Smooth muscle cell (in vitro differentiated cells): ENCODE results near the gene NXNL1. TPM values are rescaled to one million over a fixed set of nuclear protein-coding genes. Genes with fewer than 3 reads are reported as not detected.
"Not testable (repeated sequence)": the region's sequence is repeated elsewhere in the genome, so short reads cannot be mapped to it uniquely, and the experiment has no call there.

Source experiments
- DNase-seq: peaks from one replicate; lab custom pipeline; 2025; ENCODE audit not compliant: unreplicated experiment; lab: John Stamatoyannopoulos, UW
- H2AFZ ChIP-seq: fragments of 200-600 bp; sonication (generic); 2 replicates; pipeline ENCODE4 v1.6.0; 2016; ENCODE audit warnings: antibody characterized with exemption, low read depth, mild to moderate bottlenecking
- H3F3A ChIP-seq: fragments of 200-600 bp; sonication (generic); 2 replicates; pipeline ENCODE4 v1.6.0; 2017; ENCODE audit warnings: antibody characterized with exemption, low read depth
- H3K27ac ChIP-seq: fragments of 200-600 bp; sonication (generic); 2 replicates; pipeline ENCODE4 v1.5.1; 2016; ENCODE audit warnings: low read depth, mild to moderate bottlenecking
- H3K27me3 ChIP-seq: fragments of 200-600 bp; sonication (generic); 2 replicates; pipeline ENCODE4 v1.6.1; 2016; ENCODE audit warnings: low read depth, mild to moderate bottlenecking
- H3K36me3 ChIP-seq: fragments of 200-600 bp; sonication (generic); 2 replicates; pipeline ENCODE4 v1.5.1; 2016; ENCODE audit warnings: low read depth
- H3K4me1 ChIP-seq: fragments of 200-600 bp; sonication (generic); 2 replicates; pipeline ENCODE4 v1.5.1; 2016; ENCODE audit warnings: low read depth
- H3K4me2 ChIP-seq: fragments of 200-600 bp; sonication (generic); 2 replicates; pipeline ENCODE4 v1.6.0; 2016; ENCODE audit warnings: mild to moderate bottlenecking
- H3K4me3 ChIP-seq: fragments of 200-600 bp; sonication (generic); 2 replicates; pipeline ENCODE4 v1.5.1; 2016; ENCODE audit warnings: mild to moderate bottlenecking
- H3K79me2 ChIP-seq: fragments of 200-600 bp; sonication (generic); 2 replicates; pipeline ENCODE4 v1.6.0; 2016; ENCODE audit warnings: low read depth, mild to moderate bottlenecking
- H3K9ac ChIP-seq: fragments of 200-600 bp; sonication (generic); 2 replicates; pipeline ENCODE4 v1.6.0; 2016; ENCODE audit warnings: low read depth
- H3K9me3 ChIP-seq: fragments of 200-600 bp; sonication (generic); replicated peaks from 2 replicates; pipeline ENCODE4 v1.5.1; 2016; ENCODE audit warnings: low read depth
- H4K20me1 ChIP-seq: fragments of 200-600 bp; sonication (generic); 2 replicates; pipeline ENCODE4 v1.6.0; 2016; ENCODE audit warnings: low read depth
- CTCF ChIP-seq: fragments of 200-600 bp; sonication (generic); IDR thresholded peaks from 2 replicates; pipeline ENCODE4 v1.5.1; 2017; ENCODE audit warnings: borderline replicate concordance, mild to moderate bottlenecking, antibody characterized with exemption; ENCODE audit not compliant: insufficient read depth, poor library complexity, severe bottlenecking
- WGBS: methylation state at CpG from one replicate; pipeline ENCODE4 v1.1.7; 2016; ENCODE audit warnings: low lambda C conversion rate; 5-methylcytosine and 5-hydroxymethylcytosine counted together
- polyA plus RNA-seq: library from polyadenylated mRNA; unstranded; fragments of >200 nt; fragmentation: Nextera tagmentation; extraction: Ambion mirVana; gene quantifications from 2 replicates; pipeline ENCODE4 v1.2.1, GENCODE V29; 2016
- total RNA-seq: library from RNA; depleted of rRNA; stranded (reverse); fragments of >200 nt; gene quantifications from 2 replicates; pipeline ENCODE4 v1.2.3, GENCODE V29; 2014

The NXNL1 gene
- 0.45 TPM in 1 of 2 replicates, not detected in the other for total RNA-seq
- not detected in 2 replicates for polyA plus RNA-seq

GRCh38 chr19:17460372-17461230, at the start of gene NXNL1:
Gene NXNL1 (minus strand): TSS chr19:17460926. CDS start chr19:17460869, 57 bp downstream.
- TF ChIP-seq CTCF = no peak
- Histone ChIP-seq H3K4me3 (no peak within 1 kb of the TSS), H3F3A (no peaks in the 10 kb centered on the region), H3K27me3 (peaks cover 24% of the 10 kb centered on the region), H3K4me2 (no peak within 1 kb of the TSS), H3K4me1 (no peaks in the 10 kb centered on the region), H3K27ac (no peak within 1 kb of the TSS), H4K20me1 (no peaks in the 10 kb centered on the region), H3K9me3 (no peaks in the 10 kb centered on the region), H3K36me3 (no peaks in the 10 kb centered on the region), H3K9ac (no peak within 1 kb of the TSS), H2AFZ (no peak within 1 kb of the TSS), H3K79me2 (no peaks in the 10 kb centered on the region)
- WGBS = 86% methylated on average over 26 of the region's 26 CpGs
- DNase-seq = no peak

GRCh38 chr19:17508558-17508933, 47.8 kb upstream of the NXNL1 start:
- Histone ChIP-seq H3K79me2 (peaks cover 58% of the 10 kb centered on the region), H3K9ac (peak overlapping the region; percentile 83)
- 98% methylated on average over 3 of the region's 3 CpGs for WGBS

GRCh38 chr19:17506745-17507144, 46.0 kb upstream of the NXNL1 start:
- no peak overlapping the region for H3K4me3 ChIP-seq
- no peak overlapping the region for H3K27ac ChIP-seq
- no peaks in the 10 kb centered on the region for H3K27me3 ChIP-seq
- no peak overlapping the region for H3K4me2 ChIP-seq
- no peak for DNase-seq
- no peaks in the 10 kb centered on the region for H3K36me3 ChIP-seq
- H3F3A ChIP-seq = peaks cover 11% of the 10 kb centered on the region
- peaks cover 11% of the 10 kb centered on the region for H3K4me1 ChIP-seq
- no peak for TF ChIP-seq CTCF
- H3K9ac ChIP-seq = no peak overlapping the region
- peaks cover 63% of the 10 kb centered on the region for H3K79me2 ChIP-seq
- no peaks in the 10 kb centered on the region for H3K9me3 ChIP-seq
- peaks cover 15% of the 10 kb centered on the region for H4K20me1 ChIP-seq
- WGBS = 94% methylated on average over 9 of the region's 9 CpGs
- H2AFZ ChIP-seq = no peak overlapping the region

More at GRCh38 chr19:17508558-17508933, 47.8 kb upstream of the NXNL1 start:
- not testable (repeated sequence) for DNase-seq, H3K9me3 ChIP-seq, H3K4me3 ChIP-seq, H3K36me3 ChIP-seq, H3K27me3 ChIP-seq, H2AFZ ChIP-seq
- Histone ChIP-seq H3K4me1 (peaks cover 15% of the 10 kb centered on the region), H3F3A (peaks cover 11% of the 10 kb centered on the region), H3K27ac (peak overlapping the region; percentile 95), H4K20me1 (peaks cover 19% of the 10 kb centered on the region), H3K4me2 (peak overlapping the region; percentile 60)

GRCh38 chr19:17505223-17505622, 44.5 kb upstream of the NXNL1 start:
- no peak overlapping the region for H3K27ac ChIP-seq
- no peak overlapping the region for H3K9ac ChIP-seq

More at GRCh38 chr19:17505223-17505622, 44.5 kb upstream of the NXNL1 start:
- Histone ChIP-seq H3K79me2 (peaks cover 64% of the 10 kb centered on the region), H3K9me3 (no peaks in the 10 kb centered on the region), H2AFZ (no peak overlapping the region), H4K20me1 (peaks cover 15% of the 10 kb centered on the region), H3K36me3 (no peaks in the 10 kb centered on the region), H3F3A (peaks cover 11% of the 10 kb centered on the region), H3K4me2 (no peak overlapping the region), H3K4me1 (peaks cover 6% of the 10 kb centered on the region), H3K4me3 (no peak overlapping the region), H3K27me3 (no peaks in the 10 kb centered on the region)
- DNase-seq = no peak
- WGBS = 86% methylated on average over 10 of the region's 10 CpGs
- no peak for TF ChIP-seq CTCF
